NT2/D1 (cell line): ENCODE measurements around the gene OGDHL.

Experiments
- DNase-seq: peaks from one replicate; pipeline ENCODE4 v3.0.0-alpha.2; 2011; ENCODE audit warnings: low read depth, low spot score
- H3K27me3 ChIP-seq: 2 replicates; pipeline ENCODE4 v1.6.0; 2011; ENCODE audit warnings: mild to moderate bottlenecking; ENCODE audit not compliant: insufficient read length, insufficient read depth
- H3K36me3 ChIP-seq: 2 replicates; pipeline ENCODE4 v1.6.1; 2011; ENCODE audit warnings: mild to moderate bottlenecking, low read length, mixed read lengths; ENCODE audit not compliant: insufficient read depth, insufficient read length
- H3K4me1 ChIP-seq: 2 replicates; pipeline ENCODE4 v1.5.1; 2011; ENCODE audit not compliant: insufficient read depth, insufficient read length
- H3K4me3 ChIP-seq: 2 replicates; pipeline ENCODE4 v1.5.1; 2011; ENCODE audit warnings: low read depth; ENCODE audit not compliant: insufficient read length
- H3K9ac ChIP-seq: 2 replicates; pipeline ENCODE4 v1.6.0; 2011; ENCODE audit warnings: low read depth; ENCODE audit not compliant: insufficient read length
- H3K9me3 ChIP-seq: 2 replicates; pipeline ENCODE4 v1.5.1; 2011; ENCODE audit warnings: mild to moderate bottlenecking, low read length; ENCODE audit not compliant: insufficient read depth
- SUZ12 ChIP-seq: IDR thresholded peaks from 2 replicates; pipeline ENCODE4 v1.6.1; 2011; ENCODE audit not compliant: insufficient read length, insufficient read depth; ENCODE audit errors: extremely low read depth
- YY1 ChIP-seq: IDR thresholded peaks from 2 replicates; pipeline ENCODE4 v1.6.1; 2011; ENCODE audit not compliant: insufficient read length, insufficient read depth
- ZNF274 ChIP-seq: IDR thresholded peaks from 2 replicates; pipeline ENCODE4 v1.6.1; 2011; ENCODE audit warnings: mild to moderate bottlenecking, low read depth, low read length

The OGDHL gene

GRCh38 chr10:49761789-49762565 lies at the start of gene OGDHL:
Gene OGDHL (minus strand): TSS chr10:49762323. CDS start chr10:49758592, 3,731 bp downstream.
- no peak for TF ChIP-seq ZNF274
- TF ChIP-seq YY1 = no peak
- no peak for TF ChIP-seq SUZ12

DNA sequence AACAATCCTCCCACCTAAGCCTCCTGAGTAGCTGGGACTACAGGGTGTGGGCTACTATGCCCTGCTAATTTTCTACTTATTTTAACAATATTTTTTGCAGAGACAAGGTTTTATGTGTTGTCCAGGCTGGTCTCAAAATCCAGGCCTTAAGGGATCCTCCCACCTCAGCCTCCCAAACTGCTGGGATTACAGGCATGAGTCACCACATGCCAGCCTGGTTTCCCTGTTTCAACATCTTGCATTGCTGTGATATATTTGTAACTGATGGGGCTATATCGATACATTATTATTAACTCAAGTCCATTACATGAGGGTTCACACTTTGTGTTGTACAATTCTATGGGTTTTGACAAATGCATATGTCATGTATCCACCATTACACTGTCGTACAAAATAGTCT lies 41.9 kb upstream of the OGDHL start:
- Histone ChIP-seq H3K4me3 (no peak overlapping the region), H3K36me3 (no peaks in the 10 kb centered on the region), H3K4me1 (no peaks in the 10 kb centered on the region), H3K27me3 (no peaks in the 10 kb centered on the region), H3K9ac (no peak overlapping the region), H3K9me3 (0 out of 2 replicates have a peak, but pooled peaks cover 9% of the 10 kb centered on the region)
- no peak for TF ChIP-seq ZNF274
- no peak for TF ChIP-seq YY1
- TF ChIP-seq SUZ12 = no peak
- DNase-seq = no peak

More at GRCh38 chr10:49761789-49762565, at the start of gene OGDHL:
- H3K9ac ChIP-seq = peak within 1 kb of the TSS; percentile 79
- no peaks in the 10 kb centered on the region; the same call in 1 of the 2 replicates for H3K9me3 ChIP-seq
- H3K4me3 ChIP-seq = peak within 1 kb of the TSS; percentile 70
- peak; percentile 28 for DNase-seq
- H3K36me3 ChIP-seq = no peaks in the 10 kb centered on the region
- H3K4me1 ChIP-seq = peaks cover 2% of the 10 kb centered on the region
- H3K27me3 ChIP-seq = peaks cover 27% of the 10 kb centered on the region

DNA sequence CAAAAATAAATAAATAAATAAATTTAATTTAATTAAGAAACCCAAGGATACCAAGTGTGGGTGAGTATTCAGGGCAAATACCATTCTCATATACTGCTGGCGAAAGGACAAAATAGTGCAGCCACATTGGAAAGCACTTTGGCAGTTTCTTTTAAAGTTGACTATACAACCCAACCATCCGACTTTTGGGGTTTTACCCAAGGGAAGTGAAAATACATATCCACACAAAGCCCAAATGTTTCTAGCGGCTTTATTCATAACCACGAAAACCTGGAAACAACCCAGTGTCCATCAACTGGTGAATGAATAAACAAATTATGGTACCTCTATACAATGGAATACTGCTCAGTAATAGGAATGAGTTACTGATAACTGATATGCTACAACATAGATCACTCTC lies 36.2 kb upstream of the OGDHL start:
- Histone ChIP-seq H3K4me3 (no peak overlapping the region), H3K27me3 (no peaks in the 10 kb centered on the region)

GRCh38 chr10:49791100-49791499 lies 29.0 kb upstream of the OGDHL start:
- Histone ChIP-seq H3K27me3 (no peaks in the 10 kb centered on the region), H3K36me3 (no peaks in the 10 kb centered on the region), H3K4me3 (no peak overlapping the region), H3K9me3 (no peaks in the 10 kb centered on the region), H3K4me1 (no peaks in the 10 kb centered on the region), H3K9ac (no peak overlapping the region)
- DNase-seq = no peak
- no peak for TF ChIP-seq SUZ12
- TF ChIP-seq ZNF274 = no peak
- no peak for TF ChIP-seq YY1

More for the DNA sequence above, 36.2 kb upstream of the OGDHL start:
- Histone ChIP-seq H3K36me3 (no peaks in the 10 kb centered on the region), H3K9me3 (no peaks in the 10 kb centered on the region), H3K9ac (no peak overlapping the region), H3K4me1 (no peaks in the 10 kb centered on the region)
- no peak for TF ChIP-seq SUZ12
- no peak for TF ChIP-seq YY1
- no peak for TF ChIP-seq ZNF274
- DNase-seq = no peak

GRCh38 chr10:49784681-49785080 lies 22.6 kb upstream of the OGDHL start:
- H3K36me3 ChIP-seq = no peaks in the 10 kb centered on the region
- no peak overlapping the region for H3K4me3 ChIP-seq
- DNase-seq = no peak
- H3K27me3 ChIP-seq = no peaks in the 10 kb centered on the region
- no peaks in the 10 kb centered on the region for H3K4me1 ChIP-seq
- H3K9me3 ChIP-seq = no peaks in the 10 kb centered on the region
- no peak for TF ChIP-seq SUZ12
- no peak for TF ChIP-seq ZNF274
- TF ChIP-seq YY1 = no peak
- H3K9ac ChIP-seq = no peak overlapping the region

DNA sequence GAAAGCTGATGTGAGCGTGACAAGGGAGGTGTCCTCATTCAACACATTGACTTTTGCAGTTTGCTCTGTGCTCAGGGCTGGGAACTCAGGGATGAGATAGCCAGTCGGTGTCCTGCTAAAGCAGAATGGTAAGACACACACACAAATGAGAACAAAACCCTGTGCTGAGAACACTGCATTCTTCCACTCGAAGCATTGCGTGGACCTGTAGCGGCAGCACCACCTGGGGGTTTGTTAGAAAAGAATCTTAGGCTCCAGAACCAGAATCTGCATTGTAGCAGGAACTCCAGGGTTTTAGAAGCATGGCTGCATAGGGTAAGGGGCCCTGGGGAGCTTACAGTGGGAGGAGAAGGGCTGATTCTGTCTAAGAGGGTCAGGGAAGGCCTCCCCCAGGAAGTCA lies 21.5 kb upstream of the OGDHL start:
- Histone ChIP-seq H3K9ac (no peak overlapping the region), H3K27me3 (no peaks in the 10 kb centered on the region), H3K4me1 (no peaks in the 10 kb centered on the region), H3K36me3 (no peaks in the 10 kb centered on the region), H3K9me3 (no peaks in the 10 kb centered on the region), H3K4me3 (no peak overlapping the region)
- TF ChIP-seq SUZ12 (no peak), ZNF274 (no peak), YY1 (no peak)
- no peak for DNase-seq

DNA sequence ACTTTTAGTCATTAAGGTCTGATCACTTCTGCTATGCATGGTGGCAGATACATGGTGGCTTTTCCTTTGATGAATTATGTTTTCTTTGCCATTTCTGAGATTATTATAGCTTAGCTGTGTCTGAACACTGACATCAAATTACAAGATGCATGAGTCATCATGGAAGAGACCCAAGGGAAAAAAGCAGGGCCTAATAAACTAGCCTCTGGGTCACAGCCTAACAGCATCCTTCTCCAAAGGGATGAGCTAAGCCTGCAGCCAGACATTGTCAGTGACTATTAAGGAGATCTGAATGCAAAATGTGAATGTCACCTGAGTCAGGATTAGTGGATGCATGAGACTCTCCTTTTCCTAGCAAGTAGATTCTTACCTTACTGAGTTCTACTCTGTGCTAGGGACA lies 19.1 kb upstream of the OGDHL start:
- Histone ChIP-seq H3K9me3 (no peaks in the 10 kb centered on the region), H3K4me3 (no peak overlapping the region), H3K27me3 (no peaks in the 10 kb centered on the region), H3K4me1 (no peaks in the 10 kb centered on the region), H3K9ac (no peak overlapping the region), H3K36me3 (no peaks in the 10 kb centered on the region)
- DNase-seq = no peak
- TF ChIP-seq YY1 = no peak
